Measurements from ENCODE around the gene RPL11.

Gene RPL11

GRCh38 chr1:23736437-23737134 is 45.0 kb downstream of the RPL11 start:
- Histone ChIP-seq H4K20me1 (ENCODE audit: insufficient read depth, low read length) (no peaks in the 10 kb centered on the region), H3K27ac (ENCODE audit: low read length) (no peak overlapping the region), H3K9ac (ENCODE audit: low read length) (no peak overlapping the region), H3K27me3 (ENCODE audit: low read depth, low read length) (no peaks in the 10 kb centered on the region), H3K4me1 (ENCODE audit: low read length) (peaks cover 11% of the 10 kb centered on the region), H3K36me3 (replicated peaks; ENCODE audit: low read depth, low read length) (no peaks in the 10 kb centered on the region), H3K4me2 (ENCODE audit: low read length) (no peak overlapping the region), H3K9me3 (ENCODE audit: insufficient read depth, low read length) (no peaks in the 10 kb centered on the region), H2AFZ (ENCODE audit: low read depth, low read length) (no peak overlapping the region), H3K4me3 (ENCODE audit: low read length) (no peak overlapping the region), H3K79me2 (ENCODE audit: low read length) (no peaks in the 10 kb centered on the region)
- no peak for TF ChIP-seq CTCF (IDR thresholded peaks at IDR 0.05; ENCODE audit: low read depth, low read length)

- no peak for TF ChIP-seq CTCF (IDR thresholded peaks at IDR 0.05; ENCODE audit: low read depth, low read length)
- TF ChIP-seq EZH2phosphoT487 (IDR thresholded peaks at IDR 0.05; ENCODE audit: low read depth) = no peak
- H4K20me1 ChIP-seq (ENCODE audit: insufficient read depth, low read length) = peaks cover 13% of the 10 kb centered on the region
- H2AFZ ChIP-seq (ENCODE audit: low read depth, low read length) = no peak overlapping the region
- peaks cover 7% of the 10 kb centered on the region for H3K36me3 ChIP-seq (replicated peaks; ENCODE audit: low read depth, low read length)
- H3K4me1 ChIP-seq (ENCODE audit: low read length) = peaks cover 29% of the 10 kb centered on the region
- no peaks in the 10 kb centered on the region for H3K9me3 ChIP-seq (ENCODE audit: insufficient read depth, low read length)
- no peak overlapping the region for H3K27ac ChIP-seq (ENCODE audit: low read length)
- no peak overlapping the region for H3K4me3 ChIP-seq (ENCODE audit: low read length)
- H3K27me3 ChIP-seq (ENCODE audit: low read depth, low read length) = no peaks in the 10 kb centered on the region
- H3K9ac ChIP-seq (ENCODE audit: low read length) = no peak overlapping the region
- no peak overlapping the region for H3K4me2 ChIP-seq (ENCODE audit: low read length)
- peaks cover 39% of the 10 kb centered on the region for H3K79me2 ChIP-seq (ENCODE audit: low read length)
Observed at GRCh38 chr1:23741609-23742008, 50.0 kb downstream of the RPL11 start.

- H3K4me2 ChIP-seq (ENCODE audit: low read length) = peak overlapping the region; percentile 100
- TF ChIP-seq CTCF (IDR thresholded peaks at IDR 0.05; ENCODE audit: low read depth, low read length) = no peak
- no peak for TF ChIP-seq EZH2phosphoT487 (IDR thresholded peaks at IDR 0.05; ENCODE audit: low read depth)
- peak overlapping the region; percentile 46; the same call in 1 of the 2 replicates for H2AFZ ChIP-seq (ENCODE audit: low read depth, low read length)
- peaks cover 24% of the 10 kb centered on the region for H4K20me1 ChIP-seq (ENCODE audit: insufficient read depth, low read length)
- no peaks in the 10 kb centered on the region for H3K27me3 ChIP-seq (ENCODE audit: low read depth, low read length)
- H3K9ac ChIP-seq (ENCODE audit: low read length) = peak overlapping the region; percentile 92
- peaks cover 50% of the 10 kb centered on the region for H3K79me2 ChIP-seq (ENCODE audit: low read length)
- H3K4me3 ChIP-seq (ENCODE audit: low read length) = peak overlapping the region; percentile 91
- H3K27ac ChIP-seq (ENCODE audit: low read length) = peak overlapping the region; percentile 71
- H3K36me3 ChIP-seq (replicated peaks; ENCODE audit: low read depth, low read length) = peaks cover 18% of the 10 kb centered on the region
- H3K4me1 ChIP-seq (ENCODE audit: low read length) = peaks cover 39% of the 10 kb centered on the region
- no peaks in the 10 kb centered on the region for H3K9me3 ChIP-seq (ENCODE audit: insufficient read depth, low read length)
Observed at GRCh38 chr1:23742670-23743286, 51.2 kb downstream of the RPL11 start.

- Histone ChIP-seq H3K27me3 (ENCODE audit: low read depth, low read length) (no peaks in the 10 kb centered on the region), H4K20me1 (ENCODE audit: insufficient read depth, low read length) (peaks cover 32% of the 10 kb centered on the region), H3K9me3 (ENCODE audit: insufficient read depth, low read length) (no peaks in the 10 kb centered on the region), H3K4me3 (ENCODE audit: low read length) (peak within 1 kb of the TSS; percentile 91), H3K4me2 (ENCODE audit: low read length) (peak within 1 kb of the TSS; percentile 100), H3K4me1 (ENCODE audit: low read length) (peaks cover 39% of the 10 kb centered on the region), H3K36me3 (replicated peaks; ENCODE audit: low read depth, low read length) (peaks cover 25% of the 10 kb centered on the region), H3K79me2 (ENCODE audit: low read length) (peaks cover 58% of the 10 kb centered on the region), H3K9ac (ENCODE audit: low read length) (peak within 1 kb of the TSS; percentile 92), H2AFZ (ENCODE audit: low read depth, low read length) (peak within 1 kb of the TSS; percentile 46; the same call in 1 of the 2 replicates), H3K27ac (ENCODE audit: low read length) (peak within 1 kb of the TSS; percentile 71)
- TF ChIP-seq EZH2phosphoT487 (IDR thresholded peaks at IDR 0.05; ENCODE audit: low read depth) (no peak), CTCF (IDR thresholded peaks at IDR 0.05; ENCODE audit: low read depth, low read length) (no peak)
Observed at GRCh38 chr1:23743287-23744152, 51.9 kb downstream of the RPL11 start, which contains the start of gene ELOA. ELOA (plus strand) TSS chr1:23743471; CDS start chr1:23743504, 33 bp downstream.

Data from OCI-LY3 (cell line).